GM12878 (cell line): Measurements from ENCODE around the gene DYNLT5.

Experiments used
- MXI1 ChIP-seq: fragments of 150-350 bp; IDR thresholded peaks from 2 replicates; pipeline ENCODE4 v1.6.1; 2011; ENCODE audit warnings: low read depth, mild to moderate bottlenecking, inconsistent platforms, low read length, improper control_type of control experiment
- POLR2AphosphoS5 ChIP-seq: IDR thresholded peaks from 2 replicates; pipeline ENCODE4 v1.6.1; 2011; ENCODE audit warnings: mild to moderate bottlenecking, low read length, inconsistent platforms
- SMC3 ChIP-seq: IDR thresholded peaks from 2 replicates; pipeline ENCODE4 v1.6.1; 2011; ENCODE audit warnings: low read length, improper control_type of control experiment, borderline replicate concordance
- ZNF274 ChIP-seq: IDR thresholded peaks from one replicate; pipeline ENCODE4 v1.8.0; 2011; ENCODE audit not compliant: insufficient read length, insufficient read depth
- TF ChIP-seq, protein P1 (sequence below), 3 experiments: IDR thresholded peaks in 2 of 3; conservative IDR thresholded peaks in 1 of 3; 2 replicates each; pipeline ENCODE4 v1.5.1; 2011; ENCODE audit warnings: low read depth in 3 of 3, low read length in 3 of 3, mild to moderate bottlenecking in 3 of 3, control low read depth in 2 of 3, moderate library complexity in 2 of 3, inconsistent platforms in 1 of 3, mixed read lengths in 1 of 3; ENCODE audit not compliant: control insufficient read depth in 2 of 3, insufficient read depth in 1 of 3; ENCODE audit errors: extremely low read depth in 1 of 3
- TF ChIP-seq, protein P2 (sequence below): fragments of 450-650 bp; IDR thresholded peaks from 2 replicates; pipeline ENCODE4 v1.6.1; 2017; ENCODE audit warnings: antibody characterized with exemption, mild to moderate bottlenecking, moderate library complexity
- TF ChIP-seq, protein P3 (sequence below): IDR thresholded peaks from 2 replicates; pipeline ENCODE4 v1.6.1; 2012; ENCODE audit warnings: mild to moderate bottlenecking, low read depth, low read length

DNA sequence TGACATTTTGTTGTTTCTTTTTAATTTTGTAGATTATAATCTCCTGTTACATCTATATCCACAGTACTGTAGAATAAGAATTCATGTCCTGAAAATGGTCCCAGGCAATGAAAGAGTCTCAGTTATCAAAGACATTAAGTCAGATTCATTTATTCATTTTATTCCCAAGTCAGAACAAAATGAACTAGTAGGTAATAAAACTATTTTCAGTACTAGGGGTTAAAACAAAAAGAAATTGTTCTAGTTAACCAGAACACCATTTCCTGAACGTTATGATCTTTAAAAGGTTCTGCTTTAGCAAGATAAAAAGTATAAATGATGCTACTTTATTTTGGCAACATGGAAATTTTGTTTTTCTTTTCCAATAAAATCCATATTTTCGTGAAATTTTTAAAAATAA lies 6.8 kb upstream of the DYNLT5 start:
- TF ChIP-seq, protein P1, sequence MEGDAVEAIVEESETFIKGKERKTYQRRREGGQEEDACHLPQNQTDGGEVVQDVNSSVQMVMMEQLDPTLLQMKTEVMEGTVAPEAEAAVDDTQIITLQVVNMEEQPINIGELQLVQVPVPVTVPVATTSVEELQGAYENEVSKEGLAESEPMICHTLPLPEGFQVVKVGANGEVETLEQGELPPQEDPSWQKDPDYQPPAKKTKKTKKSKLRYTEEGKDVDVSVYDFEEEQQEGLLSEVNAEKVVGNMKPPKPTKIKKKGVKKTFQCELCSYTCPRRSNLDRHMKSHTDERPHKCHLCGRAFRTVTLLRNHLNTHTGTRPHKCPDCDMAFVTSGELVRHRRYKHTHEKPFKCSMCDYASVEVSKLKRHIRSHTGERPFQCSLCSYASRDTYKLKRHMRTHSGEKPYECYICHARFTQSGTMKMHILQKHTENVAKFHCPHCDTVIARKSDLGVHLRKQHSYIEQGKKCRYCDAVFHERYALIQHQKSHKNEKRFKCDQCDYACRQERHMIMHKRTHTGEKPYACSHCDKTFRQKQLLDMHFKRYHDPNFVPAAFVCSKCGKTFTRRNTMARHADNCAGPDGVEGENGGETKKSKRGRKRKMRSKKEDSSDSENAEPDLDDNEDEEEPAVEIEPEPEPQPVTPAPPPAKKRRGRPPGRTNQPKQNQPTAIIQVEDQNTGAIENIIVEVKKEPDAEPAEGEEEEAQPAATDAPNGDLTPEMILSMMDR (IDR thresholded peaks at IDR 0.05 in 2 of 3, conservative IDR thresholded peaks at IDR 0.05 in 1 of 3; ENCODE audit: control insufficient read depth in 2 of 3, extremely low read depth in 1 of 3, insufficient read depth in 1 of 3, low read depth in 3 of 3, low read length in 3 of 3) = no peak
- no peak for TF ChIP-seq SMC3
- TF ChIP-seq, protein P2, sequence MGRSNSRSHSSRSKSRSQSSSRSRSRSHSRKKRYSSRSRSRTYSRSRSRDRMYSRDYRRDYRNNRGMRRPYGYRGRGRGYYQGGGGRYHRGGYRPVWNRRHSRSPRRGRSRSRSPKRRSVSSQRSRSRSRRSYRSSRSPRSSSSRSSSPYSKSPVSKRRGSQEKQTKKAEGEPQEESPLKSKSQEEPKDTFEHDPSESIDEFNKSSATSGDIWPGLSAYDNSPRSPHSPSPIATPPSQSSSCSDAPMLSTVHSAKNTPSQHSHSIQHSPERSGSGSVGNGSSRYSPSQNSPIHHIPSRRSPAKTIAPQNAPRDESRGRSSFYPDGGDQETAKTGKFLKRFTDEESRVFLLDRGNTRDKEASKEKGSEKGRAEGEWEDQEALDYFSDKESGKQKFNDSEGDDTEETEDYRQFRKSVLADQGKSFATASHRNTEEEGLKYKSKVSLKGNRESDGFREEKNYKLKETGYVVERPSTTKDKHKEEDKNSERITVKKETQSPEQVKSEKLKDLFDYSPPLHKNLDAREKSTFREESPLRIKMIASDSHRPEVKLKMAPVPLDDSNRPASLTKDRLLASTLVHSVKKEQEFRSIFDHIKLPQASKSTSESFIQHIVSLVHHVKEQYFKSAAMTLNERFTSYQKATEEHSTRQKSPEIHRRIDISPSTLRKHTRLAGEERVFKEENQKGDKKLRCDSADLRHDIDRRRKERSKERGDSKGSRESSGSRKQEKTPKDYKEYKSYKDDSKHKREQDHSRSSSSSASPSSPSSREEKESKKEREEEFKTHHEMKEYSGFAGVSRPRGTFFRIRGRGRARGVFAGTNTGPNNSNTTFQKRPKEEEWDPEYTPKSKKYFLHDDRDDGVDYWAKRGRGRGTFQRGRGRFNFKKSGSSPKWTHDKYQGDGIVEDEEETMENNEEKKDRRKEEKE = no peak
- TF ChIP-seq MXI1 = no peak
- no peak for TF ChIP-seq POLR2AphosphoS5
- TF ChIP-seq, protein P3, sequence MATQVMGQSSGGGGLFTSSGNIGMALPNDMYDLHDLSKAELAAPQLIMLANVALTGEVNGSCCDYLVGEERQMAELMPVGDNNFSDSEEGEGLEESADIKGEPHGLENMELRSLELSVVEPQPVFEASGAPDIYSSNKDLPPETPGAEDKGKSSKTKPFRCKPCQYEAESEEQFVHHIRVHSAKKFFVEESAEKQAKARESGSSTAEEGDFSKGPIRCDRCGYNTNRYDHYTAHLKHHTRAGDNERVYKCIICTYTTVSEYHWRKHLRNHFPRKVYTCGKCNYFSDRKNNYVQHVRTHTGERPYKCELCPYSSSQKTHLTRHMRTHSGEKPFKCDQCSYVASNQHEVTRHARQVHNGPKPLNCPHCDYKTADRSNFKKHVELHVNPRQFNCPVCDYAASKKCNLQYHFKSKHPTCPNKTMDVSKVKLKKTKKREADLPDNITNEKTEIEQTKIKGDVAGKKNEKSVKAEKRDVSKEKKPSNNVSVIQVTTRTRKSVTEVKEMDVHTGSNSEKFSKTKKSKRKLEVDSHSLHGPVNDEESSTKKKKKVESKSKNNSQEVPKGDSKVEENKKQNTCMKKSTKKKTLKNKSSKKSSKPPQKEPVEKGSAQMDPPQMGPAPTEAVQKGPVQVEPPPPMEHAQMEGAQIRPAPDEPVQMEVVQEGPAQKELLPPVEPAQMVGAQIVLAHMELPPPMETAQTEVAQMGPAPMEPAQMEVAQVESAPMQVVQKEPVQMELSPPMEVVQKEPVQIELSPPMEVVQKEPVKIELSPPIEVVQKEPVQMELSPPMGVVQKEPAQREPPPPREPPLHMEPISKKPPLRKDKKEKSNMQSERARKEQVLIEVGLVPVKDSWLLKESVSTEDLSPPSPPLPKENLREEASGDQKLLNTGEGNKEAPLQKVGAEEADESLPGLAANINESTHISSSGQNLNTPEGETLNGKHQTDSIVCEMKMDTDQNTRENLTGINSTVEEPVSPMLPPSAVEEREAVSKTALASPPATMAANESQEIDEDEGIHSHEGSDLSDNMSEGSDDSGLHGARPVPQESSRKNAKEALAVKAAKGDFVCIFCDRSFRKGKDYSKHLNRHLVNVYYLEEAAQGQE = no peak
- TF ChIP-seq ZNF274 = no peak
